ENCODE measurements around the gene MPV17L.
"Not testable (repeated sequence)": the region's sequence is repeated elsewhere in the genome, so short reads cannot be mapped to it uniquely, and the experiment has no call there.

Gene MPV17L

DNA sequence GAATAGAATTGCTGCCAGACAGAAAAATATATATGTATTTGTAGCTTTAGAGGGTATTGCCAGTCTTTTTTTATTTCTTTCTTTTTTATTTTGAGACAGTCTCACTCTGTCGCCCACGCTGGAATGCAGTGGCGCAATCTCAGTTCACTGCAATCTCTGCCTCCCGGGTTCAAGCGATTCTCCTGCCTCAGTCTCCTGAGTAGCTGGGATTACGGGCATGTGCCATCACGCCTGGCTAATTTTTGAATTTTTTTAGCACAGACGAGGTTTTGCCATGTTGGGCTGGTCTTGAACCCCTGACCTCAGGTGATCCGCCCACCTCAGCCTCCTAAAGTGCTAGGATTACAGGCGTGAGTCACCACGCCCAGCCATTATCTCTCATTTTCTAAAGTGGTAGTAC lies 35.3 kb downstream of the MPV17L start:
- not testable (repeated sequence) for H3K4me3 ChIP-seq (ENCODE audit: low read depth in 1 of 2, low read length in 2 of 2); H3K27ac ChIP-seq (ENCODE audit: low read depth, low read length); H3K9ac ChIP-seq (ENCODE audit: low read depth in 1 of 2, low read length in 2 of 2); H3K36me3 ChIP-seq (ENCODE audit: control insufficient read depth in 1 of 2, insufficient read depth in 2 of 2, low read length in 2 of 2); H3K9me3 ChIP-seq (ENCODE audit: control insufficient read depth in 1 of 2, low read length in 2 of 2)
- Histone ChIP-seq H3K27me3 (ENCODE audit: control insufficient read depth in 1 of 2, insufficient read depth in 2 of 2, low read length in 2 of 2) (peaks cover 11 to 14% of the 10 kb centered on the region in 2 donors), H3K4me1 (ENCODE audit: control insufficient read depth in 1 of 2, insufficient read depth in 2 of 2, low read length in 2 of 2) (peaks cover 0 to 12% of the 10 kb centered on the region in 2 donors)

DNA sequence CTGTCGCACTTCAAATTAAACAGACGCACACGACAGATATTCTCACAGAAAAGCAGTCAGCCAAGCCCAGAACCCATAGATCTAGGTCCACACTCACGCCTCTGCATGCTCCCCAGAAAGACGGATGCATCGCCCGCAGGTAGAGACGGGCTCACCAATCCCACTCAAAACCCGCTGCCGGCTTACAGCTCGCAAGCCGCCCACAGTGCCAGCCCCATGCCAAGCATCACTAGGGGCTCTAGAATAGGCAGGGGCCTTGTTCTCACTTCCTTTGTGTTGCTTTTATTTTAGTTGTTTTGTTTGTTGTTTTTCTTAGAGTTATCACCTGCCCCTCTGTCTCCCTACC lies 38.5 kb downstream of the MPV17L start:
- H3K9ac ChIP-seq (ENCODE audit: low read depth in 1 of 2, low read length in 2 of 2): no peak overlapping the region
- H3K27ac ChIP-seq (ENCODE audit: low read depth, low read length): no peak overlapping the region
- H3K4me3 ChIP-seq (ENCODE audit: low read depth in 1 of 2, low read length in 2 of 2): peak overlapping the region; percentile 75 to 88

DNA sequence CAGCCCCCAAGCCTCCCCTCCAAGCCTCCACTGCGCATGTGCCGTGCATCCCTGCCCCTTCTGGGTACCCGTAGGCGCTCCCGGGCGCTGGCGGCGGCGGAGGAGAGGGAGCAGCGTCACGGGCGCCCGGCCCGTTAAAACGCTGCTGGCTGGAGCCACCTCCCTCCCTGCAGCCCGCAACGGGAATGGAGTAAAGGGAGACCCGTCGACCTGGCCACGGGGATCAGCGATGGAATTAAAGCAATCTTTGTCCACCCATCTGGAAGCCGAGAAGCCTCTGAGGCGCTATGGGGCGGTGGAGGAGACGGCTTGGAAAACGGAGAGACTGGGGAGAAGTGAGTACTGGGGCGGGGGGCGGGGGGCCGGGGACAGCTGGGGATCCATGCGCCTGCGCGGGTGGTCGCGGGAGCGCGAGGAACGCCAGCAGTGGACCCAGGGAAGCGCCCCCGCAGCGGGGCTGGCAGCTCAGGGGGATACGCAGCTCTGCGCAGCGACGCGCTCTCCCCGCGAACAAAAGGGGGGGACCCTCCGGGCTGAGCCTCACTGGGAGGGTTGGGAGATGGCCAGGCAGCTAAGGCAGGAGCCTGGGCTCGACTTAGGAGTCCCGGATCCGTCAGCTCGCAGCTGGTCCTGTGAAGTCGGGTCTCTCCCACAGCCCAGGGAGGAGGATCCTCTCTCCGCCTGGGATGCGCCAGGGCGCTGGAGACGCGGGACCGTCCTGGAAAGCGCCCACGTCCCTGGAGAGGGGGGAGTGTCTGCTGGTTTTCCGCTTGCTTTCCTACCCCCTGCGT lies 39.1 kb downstream of the MPV17L start, which contains the start of gene BMERB1:
BMERB1 (plus strand) TSS at position 164 of the 791 bp plus-strand sequence; CDS start at position 230, 66 bp downstream.
- Histone ChIP-seq H3K27ac (ENCODE audit: low read depth, low read length) (peak within 1 kb of the TSS; percentile 50), H3K4me1 (ENCODE audit: control insufficient read depth in 1 of 2, insufficient read depth in 2 of 2, low read length in 2 of 2) (peaks cover 0 to 12% of the 10 kb centered on the region in 2 donors), H3K4me3 (ENCODE audit: low read depth in 1 of 2, low read length in 2 of 2) (peak within 1 kb of the TSS; percentile 75 to 88), H3K27me3 (ENCODE audit: control insufficient read depth in 1 of 2, insufficient read depth in 2 of 2, low read length in 2 of 2) (peaks cover 12 to 15% of the 10 kb centered on the region in 2 donors), H3K9me3 (ENCODE audit: control insufficient read depth in 1 of 2, low read length in 2 of 2) (no peaks in the 10 kb centered on the region), H3K9ac (ENCODE audit: low read depth in 1 of 2, low read length in 2 of 2) (peak within 1 kb of the TSS; percentile 32 to 57), H3K36me3 (ENCODE audit: control insufficient read depth in 1 of 2, insufficient read depth in 2 of 2, low read length in 2 of 2) (no peaks in the 10 kb centered on the region)

More for the DNA sequence above, 38.5 kb downstream of the MPV17L start:
- no peaks in the 10 kb centered on the region for H3K9me3 ChIP-seq (ENCODE audit: control insufficient read depth in 1 of 2, low read length in 2 of 2)
- peaks cover 0 to 12% of the 10 kb centered on the region in 2 donors for H3K4me1 ChIP-seq (ENCODE audit: control insufficient read depth in 1 of 2, insufficient read depth in 2 of 2, low read length in 2 of 2)
- peaks cover 12 to 15% of the 10 kb centered on the region in 2 donors for H3K27me3 ChIP-seq (ENCODE audit: control insufficient read depth in 1 of 2, insufficient read depth in 2 of 2, low read length in 2 of 2)
- no peaks in the 10 kb centered on the region for H3K36me3 ChIP-seq (ENCODE audit: control insufficient read depth in 1 of 2, insufficient read depth in 2 of 2, low read length in 2 of 2)

DNA sequence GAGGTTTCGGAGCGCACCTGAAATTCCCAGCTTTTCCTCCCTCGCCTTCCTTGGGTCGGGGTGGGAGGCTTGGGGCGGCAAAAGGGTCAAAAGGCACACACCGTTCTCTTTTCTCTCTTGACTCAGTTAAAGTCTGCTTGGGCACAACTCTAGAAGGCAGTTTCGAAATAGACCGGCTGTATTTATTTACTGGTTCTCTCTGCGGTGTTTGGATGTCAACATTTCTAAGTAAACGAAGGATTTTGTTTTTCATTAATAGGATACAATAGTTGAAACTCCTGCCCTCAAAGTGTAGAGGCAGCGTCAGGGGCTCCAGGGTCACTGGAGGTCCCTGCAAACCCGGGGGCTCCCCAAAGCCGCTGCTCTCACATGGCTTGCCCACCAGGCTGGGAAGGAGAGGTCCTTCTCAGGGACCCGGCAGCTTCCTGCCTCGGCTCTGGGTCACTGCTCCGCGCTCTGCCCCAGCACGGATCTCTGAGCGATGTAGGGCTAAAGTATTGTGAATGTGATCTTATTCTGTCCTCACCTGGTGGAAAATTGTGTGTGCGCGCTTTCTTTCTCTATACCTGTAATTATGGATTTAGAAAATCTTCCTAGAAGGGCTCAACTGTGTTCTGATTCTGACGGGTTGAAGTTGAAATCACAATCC lies 39.8 kb downstream of the MPV17L start:
- H3K4me3 ChIP-seq (ENCODE audit: low read depth in 1 of 2, low read length in 2 of 2): peak overlapping the region; percentile 75 to 88
- H3K4me1 ChIP-seq (ENCODE audit: control insufficient read depth in 1 of 2, insufficient read depth in 2 of 2, low read length in 2 of 2): peaks cover 0 to 12% of the 10 kb centered on the region in 2 donors
- no peaks in the 10 kb centered on the region for H3K9me3 ChIP-seq (ENCODE audit: control insufficient read depth in 1 of 2, low read length in 2 of 2)
- H3K9ac ChIP-seq (ENCODE audit: low read depth in 1 of 2, low read length in 2 of 2): peak overlapping the region; percentile 32 to 57
- no peaks in the 10 kb centered on the region for H3K36me3 ChIP-seq (ENCODE audit: control insufficient read depth in 1 of 2, insufficient read depth in 2 of 2, low read length in 2 of 2)
- no peak overlapping the region for H3K27ac ChIP-seq (ENCODE audit: low read depth, low read length)
- H3K27me3 ChIP-seq (ENCODE audit: control insufficient read depth in 1 of 2, insufficient read depth in 2 of 2, low read length in 2 of 2): peaks cover 12 to 15% of the 10 kb centered on the region in 2 donors

DNA sequence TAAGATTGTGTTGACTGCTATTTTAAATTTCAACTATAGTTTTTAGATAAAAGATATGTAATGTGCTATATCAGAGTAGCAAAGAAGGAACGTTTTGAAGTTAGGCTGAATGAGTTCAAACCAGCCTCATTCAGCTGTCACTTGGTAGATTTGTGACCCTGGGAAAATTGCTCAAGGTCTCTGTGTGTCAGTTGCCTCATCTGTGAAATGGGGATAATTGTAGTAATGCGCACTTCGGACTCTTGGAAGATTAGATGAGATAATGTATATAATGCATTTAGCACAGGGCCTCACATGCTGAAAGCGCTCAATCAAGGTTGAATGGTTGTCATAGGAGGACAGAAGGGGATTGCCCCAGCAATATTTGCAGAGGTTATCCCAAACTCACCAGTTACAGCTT lies 43.5 kb downstream of the MPV17L start:
- Histone ChIP-seq H3K4me3 (ENCODE audit: low read depth in 1 of 2, low read length in 2 of 2) (no peak overlapping the region), H3K27ac (ENCODE audit: low read depth, low read length) (no peak overlapping the region), H3K9me3 (ENCODE audit: control insufficient read depth in 1 of 2, low read length in 2 of 2) (no peaks in the 10 kb centered on the region), H3K9ac (ENCODE audit: low read depth in 1 of 2, low read length in 2 of 2) (no peak overlapping the region), H3K36me3 (ENCODE audit: control insufficient read depth in 1 of 2, insufficient read depth in 2 of 2, low read length in 2 of 2) (no peaks in the 10 kb centered on the region), H3K27me3 (ENCODE audit: control insufficient read depth in 1 of 2, insufficient read depth in 2 of 2, low read length in 2 of 2) (peaks cover 11 to 12% of the 10 kb centered on the region in 2 donors), H3K4me1 (ENCODE audit: control insufficient read depth in 1 of 2, insufficient read depth in 2 of 2, low read length in 2 of 2) (peaks cover 16 to 28% of the 10 kb centered on the region in 2 donors)

DNA sequence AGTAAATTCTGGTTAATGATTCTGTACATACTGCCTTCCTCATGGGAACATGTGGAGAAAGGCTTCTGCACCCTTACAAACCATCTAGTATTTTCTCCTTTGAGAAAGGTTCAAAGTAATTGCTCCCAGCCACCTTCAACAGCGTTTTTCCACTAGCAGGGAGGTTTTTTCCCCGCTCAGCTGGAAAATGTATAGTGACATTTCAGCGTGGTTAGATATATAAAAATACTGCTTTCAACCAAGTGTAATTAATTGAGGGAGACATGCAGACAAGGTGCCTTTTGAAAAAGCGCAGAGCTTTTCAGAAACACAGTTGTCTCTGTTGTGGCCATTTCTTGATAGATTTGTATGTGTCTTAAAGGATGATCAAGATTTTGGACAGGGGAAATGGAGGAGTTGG lies 44.0 kb downstream of the MPV17L start:
- Histone ChIP-seq H3K27ac (ENCODE audit: low read depth, low read length) (no peak overlapping the region), H3K9me3 (ENCODE audit: control insufficient read depth in 1 of 2, low read length in 2 of 2) (no peaks in the 10 kb centered on the region), H3K36me3 (ENCODE audit: control insufficient read depth in 1 of 2, insufficient read depth in 2 of 2, low read length in 2 of 2) (no peaks in the 10 kb centered on the region), H3K4me3 (ENCODE audit: low read depth in 1 of 2, low read length in 2 of 2) (no peak overlapping the region), H3K4me1 (ENCODE audit: control insufficient read depth in 1 of 2, insufficient read depth in 2 of 2, low read length in 2 of 2) (peaks cover 16 to 28% of the 10 kb centered on the region in 2 donors), H3K27me3 (ENCODE audit: control insufficient read depth in 1 of 2, insufficient read depth in 2 of 2, low read length in 2 of 2) (peaks cover 10 to 12% of the 10 kb centered on the region in 2 donors), H3K9ac (ENCODE audit: low read depth in 1 of 2, low read length in 2 of 2) (no peak overlapping the region)

DNA sequence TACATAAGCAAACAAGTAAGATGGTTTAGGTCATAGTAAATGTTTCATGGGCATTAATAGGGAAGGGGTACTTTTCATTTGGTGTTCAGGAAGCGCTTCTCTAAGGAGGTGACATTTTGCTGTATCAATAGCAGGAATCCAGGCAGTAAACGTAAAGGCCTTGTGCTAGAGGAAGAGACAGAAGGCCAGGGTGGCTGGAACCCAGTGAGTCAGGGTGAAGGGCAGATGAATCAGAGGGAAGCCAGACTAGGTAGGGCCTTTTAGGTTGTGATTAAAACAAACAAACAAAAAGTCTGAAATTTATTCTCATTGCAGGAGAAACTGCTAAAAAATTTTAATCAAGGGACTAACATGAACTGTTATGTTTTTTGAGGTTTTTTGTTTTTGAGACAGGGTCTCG lies 45.3 kb downstream of the MPV17L start:
- Histone ChIP-seq H3K4me3 (ENCODE audit: low read depth in 1 of 2, low read length in 2 of 2) (no peak overlapping the region), H3K4me1 (ENCODE audit: control insufficient read depth in 1 of 2, insufficient read depth in 2 of 2, low read length in 2 of 2) (peaks cover 16% of the 10 kb centered on the region in 2 donors), H3K9ac (ENCODE audit: low read depth in 1 of 2, low read length in 2 of 2) (no peak overlapping the region), H3K36me3 (ENCODE audit: control insufficient read depth in 1 of 2, insufficient read depth in 2 of 2, low read length in 2 of 2) (no peaks in the 10 kb centered on the region), H3K9me3 (ENCODE audit: control insufficient read depth in 1 of 2, low read length in 2 of 2) (peaks cover 4 to 5% of the 10 kb centered on the region in 2 donors), H3K27ac (ENCODE audit: low read depth, low read length) (no peak overlapping the region), H3K27me3 (ENCODE audit: control insufficient read depth in 1 of 2, insufficient read depth in 2 of 2, low read length in 2 of 2) (peaks cover 1 to 2% of the 10 kb centered on the region in 2 donors)

DNA sequence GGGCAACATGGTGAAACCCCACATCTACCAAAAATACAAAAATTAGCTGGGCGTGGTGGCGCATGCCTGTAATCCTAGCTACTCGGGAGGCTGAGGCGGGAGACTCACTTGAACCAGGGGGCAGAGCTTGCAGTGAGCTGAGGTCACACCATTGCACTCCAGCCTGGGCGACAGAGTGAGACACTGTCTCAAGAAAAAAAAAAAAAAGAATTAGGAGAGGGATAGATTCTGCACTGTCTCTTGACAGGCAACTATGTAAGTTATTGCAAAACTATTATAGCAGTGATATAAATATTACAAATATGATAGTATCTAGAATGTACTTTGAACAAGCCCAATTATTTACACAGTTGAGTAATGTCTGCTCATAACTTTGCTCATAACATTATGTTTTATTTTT lies 46.6 kb downstream of the MPV17L start:
- peaks cover 16% of the 10 kb centered on the region in 2 donors for H3K4me1 ChIP-seq (ENCODE audit: control insufficient read depth in 1 of 2, insufficient read depth in 2 of 2, low read length in 2 of 2)
- not testable (repeated sequence) for H3K9ac ChIP-seq (ENCODE audit: low read depth in 1 of 2, low read length in 2 of 2); H3K27me3 ChIP-seq (ENCODE audit: control insufficient read depth in 1 of 2, insufficient read depth in 2 of 2, low read length in 2 of 2); H3K4me3 ChIP-seq (ENCODE audit: low read depth in 1 of 2, low read length in 2 of 2); H3K9me3 ChIP-seq (ENCODE audit: control insufficient read depth in 1 of 2, low read length in 2 of 2); H3K27ac ChIP-seq (ENCODE audit: low read depth, low read length); H3K36me3 ChIP-seq (ENCODE audit: control insufficient read depth in 1 of 2, insufficient read depth in 2 of 2, low read length in 2 of 2)

DNA sequence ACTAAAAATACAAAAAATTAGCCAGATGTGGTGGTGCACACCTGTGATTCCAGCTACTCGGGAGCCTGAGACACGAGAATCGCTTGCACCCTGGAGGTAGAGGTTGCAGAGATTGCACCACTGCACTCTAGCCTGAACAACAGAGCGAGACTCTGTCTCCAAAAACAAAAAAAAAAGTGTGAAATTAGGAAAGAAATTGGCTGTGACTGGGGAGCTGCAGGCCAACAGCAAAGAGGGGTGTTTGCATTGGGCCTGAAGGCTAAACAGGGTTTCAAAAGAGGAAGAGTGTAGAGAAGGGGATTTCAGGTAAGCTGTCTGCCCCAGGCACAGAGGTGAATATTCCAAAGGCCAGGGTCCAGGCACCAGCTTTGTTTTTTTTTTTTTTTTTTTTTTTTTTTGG lies 48.2 kb downstream of the MPV17L start:
- H3K9me3 ChIP-seq (ENCODE audit: control insufficient read depth in 1 of 2, low read length in 2 of 2): peaks cover 4 to 5% of the 10 kb centered on the region in 2 donors
- no peaks in the 10 kb centered on the region for H3K36me3 ChIP-seq (ENCODE audit: control insufficient read depth in 1 of 2, insufficient read depth in 2 of 2, low read length in 2 of 2)
- no peak overlapping the region for H3K9ac ChIP-seq (ENCODE audit: low read depth in 1 of 2, low read length in 2 of 2)
- H3K4me1 ChIP-seq (ENCODE audit: control insufficient read depth in 1 of 2, insufficient read depth in 2 of 2, low read length in 2 of 2): peaks cover 16% of the 10 kb centered on the region in 2 donors
- no peak overlapping the region for H3K27ac ChIP-seq (ENCODE audit: low read depth, low read length)
- H3K27me3 ChIP-seq (ENCODE audit: control insufficient read depth in 1 of 2, insufficient read depth in 2 of 2, low read length in 2 of 2): no peaks in the 10 kb centered on the region
- H3K4me3 ChIP-seq (ENCODE audit: low read depth in 1 of 2, low read length in 2 of 2): no peak overlapping the region

DNA sequence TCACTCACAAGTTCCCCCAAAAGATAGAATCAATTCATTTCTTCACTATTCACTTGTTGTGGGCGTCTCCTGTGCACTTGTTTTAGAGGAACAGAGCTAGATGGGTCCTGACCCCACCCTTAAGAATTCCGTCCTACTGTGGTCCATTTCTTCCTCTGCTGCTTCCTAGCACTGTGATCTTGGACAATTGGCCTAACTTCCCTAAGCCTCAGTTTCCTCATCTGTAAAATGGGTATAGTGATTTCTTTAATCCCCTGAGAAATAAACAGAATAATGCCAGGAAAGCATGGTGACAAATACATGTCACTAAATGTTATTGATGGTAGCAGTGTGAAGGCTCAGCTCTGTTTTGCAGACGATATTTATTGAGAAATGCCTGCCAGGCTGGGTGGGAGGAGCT lies 48.7 kb downstream of the MPV17L start:
- Histone ChIP-seq H3K4me1 (ENCODE audit: control insufficient read depth in 1 of 2, insufficient read depth in 2 of 2, low read length in 2 of 2) (peaks cover 16% of the 10 kb centered on the region in 2 donors), H3K36me3 (ENCODE audit: control insufficient read depth in 1 of 2, insufficient read depth in 2 of 2, low read length in 2 of 2) (no peaks in the 10 kb centered on the region), H3K27ac (ENCODE audit: low read depth, low read length) (no peak overlapping the region), H3K9ac (ENCODE audit: low read depth in 1 of 2, low read length in 2 of 2) (no peak overlapping the region), H3K9me3 (ENCODE audit: control insufficient read depth in 1 of 2, low read length in 2 of 2) (peaks cover 4 to 5% of the 10 kb centered on the region in 2 donors), H3K4me3 (ENCODE audit: low read depth in 1 of 2, low read length in 2 of 2) (no peak overlapping the region), H3K27me3 (ENCODE audit: control insufficient read depth in 1 of 2, insufficient read depth in 2 of 2, low read length in 2 of 2) (no peaks in the 10 kb centered on the region)

Measured in duodenal mucosa (tissue), 2 donors.